ENCODE data around the gene CHCHD6. TPM values are rescaled to one million over a fixed set of nuclear protein-coding genes. Genes with fewer than 3 reads are reported as not detected.

Gene CHCHD6
- total and polyA plus RNA-seq, 4 donors = 2.0 to 5.1 (median 3.9) TPM

DNA sequence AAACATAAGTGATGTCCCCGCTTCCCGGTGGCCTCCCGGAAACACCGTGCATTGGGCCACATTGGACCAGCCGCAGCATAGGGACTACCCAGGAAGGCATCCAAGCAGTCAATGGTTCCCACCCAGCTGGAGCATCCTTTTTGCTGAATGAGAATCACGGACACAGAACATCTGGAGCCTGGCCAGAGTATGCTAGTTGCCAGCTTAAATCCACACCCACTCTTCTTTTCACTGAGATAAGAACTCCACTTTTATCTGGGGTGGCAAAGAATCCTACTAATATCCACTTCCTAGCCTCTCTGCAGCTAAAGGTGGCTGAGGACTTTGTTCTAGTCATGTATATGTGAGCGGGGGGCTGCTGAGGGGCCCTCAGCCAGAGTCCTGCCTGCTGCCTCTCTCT, 183.6 kb downstream of the CHCHD6 start:
- WGBS = 92% methylated on average over 7 of the region's 7 CpGs
- Histone ChIP-seq H3K4me3 (ENCODE audit: low read depth in 1 of 3, low read length in 3 of 3) (no peak overlapping the region), H3K27ac (ENCODE audit: low read depth in 1 of 2, low read length in 2 of 2) (no peak overlapping the region), H3K9ac (ENCODE audit: low read depth in 1 of 2, low read length in 2 of 2) (no peak overlapping the region), H3K27me3 (ENCODE audit: control insufficient read depth in 4 of 4, insufficient read depth in 4 of 4, low read length in 3 of 4) (no peaks in the 10 kb centered on the region), H3K9me3 (ENCODE audit: control insufficient read depth in 4 of 4, low read length in 3 of 4) (no peaks in the 10 kb centered on the region), H3K36me3 (ENCODE audit: control insufficient read depth in 4 of 4, insufficient read depth in 3 of 4, low read depth in 1 of 4, low read length in 3 of 4) (no peaks in the 10 kb centered on the region), H3K4me1 (ENCODE audit: control insufficient read depth in 4 of 4, insufficient read depth in 4 of 4, low read length in 3 of 4) (no peaks in the 10 kb centered on the region)
- no peak for DNase-seq (ENCODE audit: low spot score)
- TF ChIP-seq TAF1 (conservative IDR thresholded peaks at IDR 0.05) (no peak), RAD21 (IDR thresholded peaks at IDR 0.05) (no peak), HNF4G (IDR thresholded peaks at IDR 0.05) (no peak), JUND (IDR thresholded peaks at IDR 0.05) (no peak)

DNA sequence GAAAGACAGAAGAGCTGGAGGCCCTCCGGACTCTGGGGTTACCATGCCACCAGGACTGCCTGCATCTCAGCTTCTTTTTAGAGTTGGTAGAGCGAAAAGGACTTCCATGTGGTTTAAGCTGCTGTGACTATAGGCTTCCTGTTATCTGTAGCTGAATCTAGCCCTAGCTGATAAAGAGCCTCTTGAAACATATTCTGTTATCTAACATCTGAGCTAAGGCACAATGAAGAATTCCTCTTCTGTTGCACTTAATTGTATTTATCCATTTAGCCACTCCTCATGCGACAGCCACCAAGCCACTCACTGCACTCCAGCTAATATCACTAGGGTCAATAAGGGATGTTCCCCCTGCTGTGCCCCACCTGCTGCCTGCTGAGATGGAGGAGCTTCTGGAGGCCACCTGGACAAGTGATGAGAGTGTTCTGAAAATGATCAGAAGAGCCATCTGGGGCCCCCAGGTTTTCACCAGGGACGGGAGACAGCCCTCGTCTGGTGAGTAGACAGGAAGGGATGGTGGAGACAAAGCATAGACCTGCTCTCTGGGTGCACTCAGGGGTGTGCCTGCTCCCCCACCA, 184.2 kb downstream of the CHCHD6 start:
- TF ChIP-seq HNF4G (IDR thresholded peaks at IDR 0.05) = no peak
- no peak for TF ChIP-seq YY1 (IDR thresholded peaks at IDR 0.05)
- TF ChIP-seq FOXA2 (IDR thresholded peaks at IDR 0.05) = no peak
- TF ChIP-seq JUND (IDR thresholded peaks at IDR 0.05) = no peak
- TF ChIP-seq, protein P1, sequence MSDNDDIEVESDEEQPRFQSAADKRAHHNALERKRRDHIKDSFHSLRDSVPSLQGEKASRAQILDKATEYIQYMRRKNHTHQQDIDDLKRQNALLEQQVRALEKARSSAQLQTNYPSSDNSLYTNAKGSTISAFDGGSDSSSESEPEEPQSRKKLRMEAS (IDR thresholded peaks at IDR 0.05) = no peak
- TF ChIP-seq, protein P2, sequence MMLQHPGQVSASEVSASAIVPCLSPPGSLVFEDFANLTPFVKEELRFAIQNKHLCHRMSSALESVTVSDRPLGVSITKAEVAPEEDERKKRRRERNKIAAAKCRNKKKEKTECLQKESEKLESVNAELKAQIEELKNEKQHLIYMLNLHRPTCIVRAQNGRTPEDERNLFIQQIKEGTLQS (IDR thresholded peaks at IDR 0.05) = no peak
- 95% methylated on average over 5 of the region's 5 CpGs for WGBS
- no peak overlapping the region for H3K9ac ChIP-seq (ENCODE audit: low read depth in 1 of 2, low read length in 2 of 2)

DNA sequence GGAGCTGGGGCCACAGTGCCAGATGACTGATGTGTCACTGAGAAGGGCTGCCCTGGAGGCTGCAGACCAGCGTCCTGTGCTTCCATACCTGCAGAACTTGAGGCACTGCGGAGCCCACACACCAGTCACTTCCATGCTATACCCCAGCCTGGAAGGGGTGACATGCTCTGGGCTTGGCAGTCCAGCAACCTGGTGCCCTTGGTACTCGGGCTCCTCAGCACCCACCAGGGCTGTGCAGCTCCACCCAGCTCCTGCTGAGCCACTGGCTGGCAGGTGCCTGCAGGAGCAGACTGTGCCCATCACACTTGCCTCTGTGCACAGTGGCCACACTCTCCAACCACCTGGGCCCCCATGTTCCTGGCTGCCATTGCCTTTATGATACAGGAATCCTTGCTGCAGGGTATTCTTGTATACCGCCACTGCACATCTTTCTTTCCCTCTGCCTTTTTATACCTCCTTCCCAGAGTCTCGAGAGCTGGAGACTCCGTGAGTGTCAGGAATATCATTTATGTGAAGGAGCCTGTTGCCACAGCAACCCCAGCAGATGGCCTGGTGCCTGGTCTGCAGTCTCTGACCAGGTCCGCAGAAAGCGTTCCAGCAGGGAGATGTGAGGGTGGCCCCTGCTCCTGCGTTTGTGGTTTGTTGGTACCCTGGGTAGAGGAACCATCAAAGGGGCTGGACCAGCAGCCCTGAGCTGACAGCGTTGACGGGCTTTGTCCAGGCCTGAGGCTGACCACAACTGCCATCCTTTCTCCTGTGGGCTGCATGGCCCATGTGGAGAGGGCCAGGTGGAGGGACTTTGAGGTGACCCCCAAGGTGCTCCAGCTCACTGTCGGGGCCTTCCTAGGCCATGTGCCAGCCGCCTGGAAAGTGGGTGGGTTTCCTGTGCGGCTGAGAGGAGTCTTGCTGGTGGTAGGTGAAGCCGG, 185.5 kb downstream of the CHCHD6 start:
- H3K27ac ChIP-seq (ENCODE audit: low read depth in 1 of 2, low read length in 2 of 2) = no peak overlapping the region
- no peaks in the 10 kb centered on the region for H3K9me3 ChIP-seq (ENCODE audit: control insufficient read depth in 4 of 4, low read length in 3 of 4)
- 96% methylated on average over 15 of the region's 15 CpGs for WGBS
- H3K27me3 ChIP-seq (ENCODE audit: control insufficient read depth in 4 of 4, insufficient read depth in 4 of 4, low read length in 3 of 4) = no peaks in the 10 kb centered on the region
- no peaks in the 10 kb centered on the region for H3K4me1 ChIP-seq (ENCODE audit: control insufficient read depth in 4 of 4, insufficient read depth in 4 of 4, low read length in 3 of 4)
- TF ChIP-seq FOXA2 (IDR thresholded peaks at IDR 0.05) (no peak), HNF4G (IDR thresholded peaks at IDR 0.05) (no peak)
- TF ChIP-seq, protein P3, sequence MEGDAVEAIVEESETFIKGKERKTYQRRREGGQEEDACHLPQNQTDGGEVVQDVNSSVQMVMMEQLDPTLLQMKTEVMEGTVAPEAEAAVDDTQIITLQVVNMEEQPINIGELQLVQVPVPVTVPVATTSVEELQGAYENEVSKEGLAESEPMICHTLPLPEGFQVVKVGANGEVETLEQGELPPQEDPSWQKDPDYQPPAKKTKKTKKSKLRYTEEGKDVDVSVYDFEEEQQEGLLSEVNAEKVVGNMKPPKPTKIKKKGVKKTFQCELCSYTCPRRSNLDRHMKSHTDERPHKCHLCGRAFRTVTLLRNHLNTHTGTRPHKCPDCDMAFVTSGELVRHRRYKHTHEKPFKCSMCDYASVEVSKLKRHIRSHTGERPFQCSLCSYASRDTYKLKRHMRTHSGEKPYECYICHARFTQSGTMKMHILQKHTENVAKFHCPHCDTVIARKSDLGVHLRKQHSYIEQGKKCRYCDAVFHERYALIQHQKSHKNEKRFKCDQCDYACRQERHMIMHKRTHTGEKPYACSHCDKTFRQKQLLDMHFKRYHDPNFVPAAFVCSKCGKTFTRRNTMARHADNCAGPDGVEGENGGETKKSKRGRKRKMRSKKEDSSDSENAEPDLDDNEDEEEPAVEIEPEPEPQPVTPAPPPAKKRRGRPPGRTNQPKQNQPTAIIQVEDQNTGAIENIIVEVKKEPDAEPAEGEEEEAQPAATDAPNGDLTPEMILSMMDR (IDR thresholded peaks at IDR 0.05; ENCODE audit: low read depth, low read length, missing input control) = no peak
- H3K4me3 ChIP-seq (ENCODE audit: low read depth in 1 of 3, low read length in 3 of 3) = no peak overlapping the region
- H3K36me3 ChIP-seq (ENCODE audit: control insufficient read depth in 4 of 4, insufficient read depth in 3 of 4, low read depth in 1 of 4, low read length in 3 of 4) = no peaks in the 10 kb centered on the region
- no peak for DNase-seq (ENCODE audit: low spot score)
- no peak overlapping the region for H3K9ac ChIP-seq (ENCODE audit: low read depth in 1 of 2, low read length in 2 of 2)

More for the DNA sequence above, 184.2 kb downstream of the CHCHD6 start:
- H3K4me1 ChIP-seq (ENCODE audit: control insufficient read depth in 4 of 4, insufficient read depth in 4 of 4, low read length in 3 of 4) = no peaks in the 10 kb centered on the region
- no peaks in the 10 kb centered on the region for H3K36me3 ChIP-seq (ENCODE audit: control insufficient read depth in 4 of 4, insufficient read depth in 3 of 4, low read depth in 1 of 4, low read length in 3 of 4)
- H3K27me3 ChIP-seq (ENCODE audit: control insufficient read depth in 4 of 4, insufficient read depth in 4 of 4, low read length in 3 of 4) = no peaks in the 10 kb centered on the region
- no peak overlapping the region for H3K27ac ChIP-seq (ENCODE audit: low read depth in 1 of 2, low read length in 2 of 2)
- DNase-seq (ENCODE audit: low spot score) = no peak
- H3K4me3 ChIP-seq (ENCODE audit: low read depth in 1 of 3, low read length in 3 of 3) = no peak overlapping the region
- H3K9me3 ChIP-seq (ENCODE audit: control insufficient read depth in 4 of 4, low read length in 3 of 4) = no peaks in the 10 kb centered on the region

All from liver (tissue), 9 donors.